Trophoblast cell (in vitro differentiated cells and primary cell): ENCODE data around the gene ZNF440.
"Not testable (repeated sequence)": the region's sequence is repeated elsewhere in the genome, so short reads cannot be mapped to it uniquely, and the experiment has no call there.

Experiments used
- DNase-seq, 2 donors: peaks; one replicate each; pipeline ENCODE4 v3.0.0-alpha.2; 2016
- H2AFZ ChIP-seq: 2 replicates; pipeline ENCODE4 v1.6.1; 2013; ENCODE audit warnings: low read length, moderate library complexity, mild to moderate bottlenecking; ENCODE audit not compliant: insufficient read depth, poor library complexity
- H2AK5ac ChIP-seq: 2 replicates; pipeline ENCODE4 v1.6.1; 2013; ENCODE audit warnings: mild to moderate bottlenecking, low read length
- H2BK120ac ChIP-seq: 2 replicates; pipeline ENCODE4 v1.6.1; 2013; ENCODE audit warnings: low read length, mild to moderate bottlenecking, moderate library complexity; ENCODE audit not compliant: insufficient read depth, poor library complexity
- H2BK12ac ChIP-seq: 2 replicates; pipeline ENCODE4 v1.6.1; 2013; ENCODE audit warnings: mild to moderate bottlenecking, low read length, moderate library complexity
- H2BK5ac ChIP-seq: 2 replicates; pipeline ENCODE4 v1.6.1; 2013; ENCODE audit warnings: low read length, low read depth, moderate library complexity, mild to moderate bottlenecking; ENCODE audit not compliant: poor library complexity
- H3K14ac ChIP-seq: 2 replicates; pipeline ENCODE4 v1.6.1; 2013; ENCODE audit warnings: mild to moderate bottlenecking, low read length
- H3K18ac ChIP-seq: 2 replicates; pipeline ENCODE4 v1.6.1; 2013; ENCODE audit warnings: mild to moderate bottlenecking, low read length
- H3K23ac ChIP-seq: 2 replicates; pipeline ENCODE4 v1.6.1; 2013; ENCODE audit warnings: low read length
- H3K27ac ChIP-seq: 2 replicates; pipeline ENCODE4 v1.5.1; 2013; ENCODE audit warnings: low read depth, mild to moderate bottlenecking, inconsistent platforms, low read length, moderate library complexity
- H3K27me3 ChIP-seq: 2 replicates; pipeline ENCODE4 v1.6.1; 2013; ENCODE audit warnings: inconsistent platforms, mild to moderate bottlenecking, low read length, moderate library complexity; ENCODE audit not compliant: insufficient read depth
- H3K36me3 ChIP-seq, 2 experiments: 1 replicate in 1 of 2; 2 replicates in 1 of 2; pipeline ENCODE4 v1.6.1; 2013; ENCODE audit warnings: low read length in 2 of 2, mild to moderate bottlenecking in 2 of 2, moderate library complexity in 1 of 2; ENCODE audit not compliant: insufficient read depth in 2 of 2, control insufficient read depth in 1 of 2
- H3K4ac ChIP-seq: 2 replicates; pipeline ENCODE4 v1.6.1; 2013; ENCODE audit warnings: low read depth, mild to moderate bottlenecking, low read length, moderate library complexity
- H3K4me1 ChIP-seq, 2 experiments: 1 replicate in 1 of 2; 2 replicates in 1 of 2; pipeline ENCODE4 v1.6.1; 2013; ENCODE audit warnings: low read length in 2 of 2, mild to moderate bottlenecking in 2 of 2, moderate library complexity in 1 of 2; ENCODE audit not compliant: insufficient read depth in 2 of 2, control insufficient read depth in 1 of 2
- H3K4me2 ChIP-seq: 2 replicates; pipeline ENCODE4 v1.6.1; 2013; ENCODE audit warnings: inconsistent platforms, mild to moderate bottlenecking, low read length, moderate library complexity
- H3K4me3 ChIP-seq: 2 replicates; pipeline ENCODE4 v1.5.1; 2013; ENCODE audit warnings: mild to moderate bottlenecking, low read depth, low read length, inconsistent platforms
- H3K79me1 ChIP-seq: one replicate; pipeline ENCODE4 v1.6.1; 2013; ENCODE audit warnings: low read length
- H3K79me2 ChIP-seq: 2 replicates; pipeline ENCODE4 v1.6.1; 2013; ENCODE audit warnings: low read length, mild to moderate bottlenecking; ENCODE audit not compliant: control insufficient read depth, insufficient read depth, poor library complexity
- H3K9ac ChIP-seq: 2 replicates; pipeline ENCODE4 v1.6.1; 2013; ENCODE audit warnings: mild to moderate bottlenecking, low read length
- H3K9me3 ChIP-seq: 2 replicates; pipeline ENCODE4 v1.6.1; 2013; ENCODE audit warnings: low read depth, mild to moderate bottlenecking, control low read depth, inconsistent platforms, low read length; ENCODE audit not compliant: insufficient read depth
- H4K12ac ChIP-seq: 2 replicates; pipeline ENCODE4 v1.6.1; 2013; ENCODE audit warnings: low read depth, mild to moderate bottlenecking, low read length, moderate library complexity
- H4K8ac ChIP-seq: 2 replicates; pipeline ENCODE4 v1.6.1; 2013; ENCODE audit warnings: low read depth, mild to moderate bottlenecking, low read length, moderate library complexity
- H4K91ac ChIP-seq: one replicate; pipeline ENCODE4 v1.6.1; 2013; ENCODE audit warnings: low read depth, mild to moderate bottlenecking, low read length, moderate library complexity
- WGBS: extraction: QIAGEN DNeasy Blood & Tissue Kit; methylation state at CpG from one replicate; pipeline ENCODE4 v1.1.7; 2013; ENCODE audit warnings: missing lambda C conversion rate; ENCODE audit not compliant: insufficient read length, insufficient coverage; ENCODE audit errors: extremely low coverage; 5-methylcytosine and 5-hydroxymethylcytosine counted together

Gene ZNF440

GRCh38 chr19:11813703-11814028 is 407 bp upstream of the ZNF440 start:
- DNase-seq = peak in 1 of 2 donors; percentile 27
- no CpG with 5 or more reads among the region's 6 CpGs for WGBS
- peaks cover 8% of the 10 kb centered on the region for H3K79me2 ChIP-seq
- no peak overlapping the region for H2AK5ac ChIP-seq
- no peak overlapping the region for H2BK12ac ChIP-seq
- H3K14ac ChIP-seq = no peak overlapping the region
- no peaks in the 10 kb centered on the region for H3K27me3 ChIP-seq
- H3K36me3 ChIP-seq = peaks cover 0 to 3% of the 10 kb centered on the region in 2 experiments
- H3K27ac ChIP-seq = no peak overlapping the region
- no peak overlapping the region for H2BK5ac ChIP-seq
- peaks cover 9% of the 10 kb centered on the region for H3K79me1 ChIP-seq
- H2AFZ ChIP-seq = peak overlapping the region; percentile 77
- H3K9ac ChIP-seq = no peak overlapping the region
- H3K23ac ChIP-seq = no peak overlapping the region
- peaks cover 4 to 5% of the 10 kb centered on the region in 2 experiments for H3K4me1 ChIP-seq
- no peak overlapping the region for H3K18ac ChIP-seq
- no peak overlapping the region for H4K91ac ChIP-seq
- H4K12ac ChIP-seq = no peak overlapping the region
- H2BK120ac ChIP-seq = no peak overlapping the region
- no peak overlapping the region for H3K4ac ChIP-seq
- no peak overlapping the region for H4K8ac ChIP-seq
- H3K4me3 ChIP-seq = no peak overlapping the region
- peak overlapping the region; percentile 56 for H3K4me2 ChIP-seq
- H3K9me3 ChIP-seq = peaks cover 2% of the 10 kb centered on the region

GRCh38 chr19:11814700-11815035 is 595 bp downstream of the ZNF440 start:
- Histone ChIP-seq H4K91ac (peak overlapping the region; percentile 88), H3K4me2 (peak overlapping the region; percentile 82), H3K9me3 (peaks cover 2% of the 10 kb centered on the region), H2AFZ (peak overlapping the region; percentile 99), H2BK5ac (peak overlapping the region; percentile 90), H3K23ac (no peak overlapping the region), H3K36me3 (peaks cover 3 to 8% of the 10 kb centered on the region in 2 experiments), H2BK120ac (peak overlapping the region; percentile 95), H3K27me3 (no peaks in the 10 kb centered on the region), H3K4ac (peak overlapping the region; percentile 93), H3K9ac (peak overlapping the region; percentile 68), H3K18ac (peak overlapping the region; percentile 98), H3K4me3 (peak overlapping the region; percentile 83), H4K8ac (peak overlapping the region; percentile 88), H2AK5ac (peak overlapping the region; percentile 66), H3K14ac (peak overlapping the region; percentile 94), H3K4me1 (peaks cover 4 to 5% of the 10 kb centered on the region in 2 experiments), H3K79me1 (peaks cover 9% of the 10 kb centered on the region), H4K12ac (peak overlapping the region; percentile 80), H3K27ac (peak overlapping the region; percentile 85), H2BK12ac (no peak overlapping the region), H3K79me2 (peaks cover 8% of the 10 kb centered on the region)
- WGBS = no CpG with 5 or more reads among the region's 13 CpGs
- DNase-seq = peak; percentile 64 to 74

- no peak overlapping the region for H2BK120ac ChIP-seq
- peaks cover 16 to 19% of the 10 kb centered on the region in 2 experiments for H3K36me3 ChIP-seq
- no peak overlapping the region for H2BK12ac ChIP-seq
- H3K4me3 ChIP-seq = no peak overlapping the region
- no peaks in the 10 kb centered on the region for H3K79me1 ChIP-seq
- DNase-seq = peak; percentile 71 to 80
- no peak overlapping the region for H4K8ac ChIP-seq
- H2BK5ac ChIP-seq = no peak overlapping the region
- no peaks in the 10 kb centered on the region for H3K79me2 ChIP-seq
- no peaks in the 10 kb centered on the region for H3K9me3 ChIP-seq
- H2AFZ ChIP-seq = no peak overlapping the region
- no CpG with 5 or more reads among the region's 5 CpGs for WGBS
- peaks cover 5 to 10% of the 10 kb centered on the region in 2 experiments for H3K4me1 ChIP-seq
- peak overlapping the region; percentile 27 for H3K4ac ChIP-seq
- no peak overlapping the region for H3K18ac ChIP-seq
- H3K23ac ChIP-seq = no peak overlapping the region
- H3K27me3 ChIP-seq = no peaks in the 10 kb centered on the region
- no peak overlapping the region for H4K12ac ChIP-seq
- H4K91ac ChIP-seq = no peak overlapping the region
- H3K4me2 ChIP-seq = no peak overlapping the region
- no peak overlapping the region for H2AK5ac ChIP-seq
- no peak overlapping the region for H3K14ac ChIP-seq
- no peak overlapping the region for H3K9ac ChIP-seq
- no peak overlapping the region for H3K27ac ChIP-seq
Observed at GRCh38 chr19:11821474-11822109, 7.5 kb downstream of the ZNF440 start.

- H2AFZ ChIP-seq, H3K79me2 ChIP-seq, H3K9ac ChIP-seq, H3K23ac ChIP-seq, H2BK5ac ChIP-seq, H4K12ac ChIP-seq, H2AK5ac ChIP-seq, H2BK120ac ChIP-seq, H3K4ac ChIP-seq, H4K8ac ChIP-seq, H3K14ac ChIP-seq, H4K91ac ChIP-seq, H3K79me1 ChIP-seq, DNase-seq, H3K4me3 ChIP-seq, H3K27ac ChIP-seq, H3K27me3 ChIP-seq, H3K4me1 ChIP-seq, H3K18ac ChIP-seq, H2BK12ac ChIP-seq, H3K4me2 ChIP-seq: not testable (repeated sequence)
- Histone ChIP-seq H3K36me3 (peaks cover 13 to 35% of the 10 kb centered on the region in 2 experiments), H3K9me3 (peaks cover 12% of the 10 kb centered on the region)
- no CpG with 5 or more reads among the region's 7 CpGs for WGBS
Observed at GRCh38 chr19:11828957-11829876, 15.1 kb downstream of the ZNF440 start.
